NCI-H345 (cell line): ENCODE data around the gene LIX1.
"Not testable (repeated sequence)": the region's sequence is repeated elsewhere in the genome, so short reads cannot be mapped to it uniquely, and the experiment has no call there.

Experiments
- DNase-seq: peaks from one replicate; lab custom pipeline; 2025; lab: John Stamatoyannopoulos, UW

LIX1 gene

GRCh38 chr5:97141539-97141938 lies 872 bp downstream of the LIX1 start:
- DNase-seq: no peak

GRCh38 chr5:97141031-97141430 lies 1.4 kb downstream of the LIX1 start:
- no peak for DNase-seq

GRCh38 chr5:97140250-97140649 lies 2.2 kb downstream of the LIX1 start:
- not testable (repeated sequence) for DNase-seq

GRCh38 chr5:97136475-97136874 lies 5.9 kb downstream of the LIX1 start:
- DNase-seq: no peak

GRCh38 chr5:97135868-97136267 lies 6.5 kb downstream of the LIX1 start:
- DNase-seq: no peak

GRCh38 chr5:97134634-97135033 lies 7.8 kb downstream of the LIX1 start:
- DNase-seq: no peak

GRCh38 chr5:97133101-97133500 lies 9.3 kb downstream of the LIX1 start:
- DNase-seq: no peak

- no peak for DNase-seq
Observed at GRCh38 chr5:97131921-97132320, 10.5 kb downstream of the LIX1 start.

- no peak for DNase-seq
Observed at GRCh38 chr5:97131139-97131710, 11.2 kb downstream of the LIX1 start.

- no peak for DNase-seq
Observed at GRCh38 chr5:97127727-97128126, 14.7 kb downstream of the LIX1 start.

- DNase-seq: no peak
Observed at GRCh38 chr5:97125125-97125683, 17.2 kb downstream of the LIX1 start.

- DNase-seq: no peak
Observed at GRCh38 chr5:97124335-97124734, 18.1 kb downstream of the LIX1 start.

GRCh38 chr5:97121848-97122247 lies 20.6 kb downstream of the LIX1 start:
- DNase-seq: peak; percentile 81

- no peak for DNase-seq
Observed at GRCh38 chr5:97120195-97120594, 22.2 kb downstream of the LIX1 start.

GRCh38 chr5:97119007-97119390 lies 23.4 kb downstream of the LIX1 start:
- no peak for DNase-seq

GRCh38 chr5:97118261-97119006 lies 24.0 kb downstream of the LIX1 start:
- DNase-seq: no peak

GRCh38 chr5:97115932-97116331 lies 26.5 kb downstream of the LIX1 start:
- DNase-seq: no peak

- DNase-seq: no peak
Observed at GRCh38 chr5:97112230-97112629, 30.2 kb downstream of the LIX1 start.

- no peak for DNase-seq
Observed at GRCh38 chr5:97111616-97112015, 30.8 kb downstream of the LIX1 start.

- no peak for DNase-seq
Observed at GRCh38 chr5:97111004-97111403, 31.4 kb downstream of the LIX1 start.

GRCh38 chr5:97107318-97107717 lies 35.1 kb downstream of the LIX1 start:
- no peak for DNase-seq

GRCh38 chr5:97106216-97106581 lies 36.2 kb downstream of the LIX1 start:
- DNase-seq: no peak

- DNase-seq: no peak
Observed at GRCh38 chr5:97105501-97106215, 36.8 kb downstream of the LIX1 start.
